Endometrial microvascular endothelial cells (primary cell): ENCODE measurements around the gene TSHZ2. TPM values are rescaled to one million over a fixed set of nuclear protein-coding genes. Genes with fewer than 3 reads are reported as not detected.
"Not testable (repeated sequence)": the region's sequence is repeated elsewhere in the genome, so short reads cannot be mapped to it uniquely, and the experiment has no call there.

Experiments
- in situ Hi-C: cut with HindIII; loops from 2 replicates; pipeline ENCODE4 v1.10.0; 2017; ENCODE audit warnings: low sequenced_read_pairs, low pct_unique_long_range_greater_than_20kb; ENCODE audit errors: inconsistent ontology term
- total RNA-seq: library from RNA; depleted of rRNA; stranded (reverse); fragments of >200 nt; gene quantifications from one replicate; pipeline ENCODE4 v1.2.3, GENCODE V29; 2015; ENCODE audit errors: inconsistent ontology term

TSHZ2 gene
- total RNA-seq, 1 donor from 2014 or later: not detected

- in situ Hi-C loops: no loop called here
Observed at GRCh38 chr20:53297154-53297529, 325.0 kb downstream of the TSHZ2 start.

DNA sequence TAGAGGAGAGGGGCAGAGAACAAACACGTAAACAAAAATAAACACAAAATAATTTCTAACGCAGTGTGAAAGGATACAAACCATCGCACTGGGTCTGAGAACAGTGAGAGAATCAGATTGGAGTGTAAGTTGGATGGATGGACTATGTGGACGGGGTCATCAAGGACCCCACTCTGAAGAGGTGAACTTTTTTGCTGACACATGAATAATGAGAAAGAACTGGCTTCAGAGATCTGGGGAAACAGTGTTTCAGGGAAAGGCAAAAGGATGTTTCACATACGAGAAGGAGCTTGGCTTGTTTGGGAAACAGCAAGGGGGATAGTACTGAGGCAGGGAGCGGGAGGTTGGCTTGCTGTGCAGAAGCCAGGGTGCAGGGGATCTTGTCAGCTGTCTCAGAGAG, 326.1 kb downstream of the TSHZ2 start:
- in situ Hi-C loops: no loop called here

DNA sequence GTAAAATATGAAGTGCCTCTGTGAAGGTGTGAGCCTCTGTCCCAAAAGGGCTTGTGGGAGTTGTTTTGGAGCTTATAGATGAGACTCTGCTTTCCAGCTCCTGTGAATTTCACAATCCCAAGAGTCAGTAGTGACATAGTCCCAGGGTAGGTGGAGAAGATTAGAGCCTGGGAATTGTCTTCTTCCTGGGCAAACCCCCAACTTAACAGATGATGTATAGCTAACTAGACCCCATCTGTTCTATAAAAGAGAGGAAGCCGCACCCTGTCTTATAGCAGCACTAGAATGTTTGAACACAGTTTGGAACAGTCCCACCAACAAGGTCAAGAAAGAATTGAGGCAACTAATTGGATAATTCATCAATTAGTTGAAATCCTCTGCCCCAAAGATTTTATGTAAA, 326.8 kb downstream of the TSHZ2 start:
- in situ Hi-C loops: no loop called here

DNA sequence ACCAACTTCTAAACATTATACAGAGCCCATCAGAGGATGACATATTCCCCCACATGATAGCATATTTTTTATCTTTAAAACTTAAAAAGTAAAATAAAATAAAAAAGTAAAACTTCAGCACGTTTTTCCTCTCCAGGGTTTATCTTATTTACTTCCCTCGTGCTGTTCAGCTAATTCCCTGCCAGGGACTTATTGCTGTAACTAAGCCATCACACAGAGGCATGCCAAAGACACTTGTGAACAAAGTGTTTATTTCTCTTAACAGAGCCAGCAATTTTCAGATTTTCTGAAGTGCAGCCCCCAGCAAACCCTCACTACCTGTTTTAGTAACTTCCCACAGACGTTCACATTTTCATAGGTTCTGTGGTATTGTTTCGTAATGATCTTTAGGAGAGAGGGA, 327.7 kb downstream of the TSHZ2 start:
- in situ Hi-C loops: no loop called here

GRCh38 chr20:53301869-53302268, 329.7 kb downstream of the TSHZ2 start:
- in situ Hi-C loops: no loop called here

DNA sequence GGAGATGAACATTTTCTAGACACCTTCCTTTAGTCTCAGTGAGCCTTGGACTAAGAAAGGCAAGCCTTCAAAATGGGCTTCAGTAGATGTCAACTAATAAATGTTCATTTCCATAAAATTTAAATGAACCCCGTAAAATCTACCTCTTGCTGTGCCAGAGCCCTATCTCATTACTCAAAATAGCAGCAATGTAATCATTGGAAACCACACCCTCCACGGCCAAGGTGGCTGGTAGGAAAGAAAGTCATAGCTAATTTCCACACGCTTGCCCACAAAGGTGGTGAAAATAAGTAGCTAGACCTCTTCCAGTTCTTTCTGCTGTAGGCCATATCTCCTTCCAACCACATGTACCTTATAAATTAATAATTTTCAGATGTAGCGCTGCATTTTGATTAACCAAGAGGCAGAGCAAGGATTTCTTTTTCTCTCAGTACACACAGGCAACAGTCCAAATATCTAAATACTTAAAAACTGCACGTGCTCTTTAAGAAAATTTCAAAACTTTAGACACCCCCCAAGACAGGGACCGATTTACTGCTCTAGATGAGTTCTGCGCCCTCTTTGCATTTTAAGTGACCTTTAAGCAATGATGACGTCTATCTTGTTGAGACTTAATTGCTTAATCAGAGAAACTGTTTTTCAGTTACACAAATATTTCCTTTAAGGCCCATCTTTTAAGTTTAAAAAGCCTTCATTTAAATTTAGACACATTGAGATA, 330.7 kb downstream of the TSHZ2 start:
- in situ Hi-C loops: no loop called here

DNA sequence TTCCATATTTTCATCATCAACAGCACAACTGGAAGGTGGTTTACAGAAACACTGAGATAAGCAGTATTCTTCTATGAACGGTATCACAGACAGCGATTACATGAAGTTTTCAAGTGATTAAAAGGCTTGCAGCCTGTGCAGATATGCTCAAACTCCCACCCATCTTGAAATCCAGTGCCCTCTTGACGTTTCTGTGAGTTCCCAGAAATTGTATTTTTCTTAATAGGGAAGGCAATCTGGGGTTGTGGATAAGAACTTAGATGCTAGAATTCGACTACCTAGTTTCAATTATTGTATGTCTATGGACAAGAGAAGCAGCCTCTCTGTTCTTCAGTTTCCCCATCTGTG, 331.2 kb downstream of the TSHZ2 start:
- in situ Hi-C loops: no loop called here

DNA sequence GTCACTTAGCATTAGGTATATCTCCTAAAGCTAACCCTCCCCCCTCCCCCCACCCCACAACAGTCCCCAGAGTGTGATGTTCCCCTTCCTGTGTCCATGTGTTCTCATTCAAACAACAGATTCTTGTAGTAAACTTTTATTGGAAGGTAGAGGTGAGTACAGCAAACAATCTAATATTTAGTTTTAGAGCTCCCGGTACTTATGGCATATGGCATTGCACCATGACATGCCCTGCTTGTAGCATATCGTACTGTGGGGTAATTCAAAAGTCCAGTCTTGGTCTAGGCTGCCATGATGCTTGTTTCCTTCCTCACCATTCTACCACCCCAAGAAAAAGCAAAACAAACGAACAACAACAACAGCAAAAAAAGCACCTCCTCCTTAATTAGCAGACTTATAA, 332.0 kb downstream of the TSHZ2 start:
- in situ Hi-C loops: no loop called here

DNA sequence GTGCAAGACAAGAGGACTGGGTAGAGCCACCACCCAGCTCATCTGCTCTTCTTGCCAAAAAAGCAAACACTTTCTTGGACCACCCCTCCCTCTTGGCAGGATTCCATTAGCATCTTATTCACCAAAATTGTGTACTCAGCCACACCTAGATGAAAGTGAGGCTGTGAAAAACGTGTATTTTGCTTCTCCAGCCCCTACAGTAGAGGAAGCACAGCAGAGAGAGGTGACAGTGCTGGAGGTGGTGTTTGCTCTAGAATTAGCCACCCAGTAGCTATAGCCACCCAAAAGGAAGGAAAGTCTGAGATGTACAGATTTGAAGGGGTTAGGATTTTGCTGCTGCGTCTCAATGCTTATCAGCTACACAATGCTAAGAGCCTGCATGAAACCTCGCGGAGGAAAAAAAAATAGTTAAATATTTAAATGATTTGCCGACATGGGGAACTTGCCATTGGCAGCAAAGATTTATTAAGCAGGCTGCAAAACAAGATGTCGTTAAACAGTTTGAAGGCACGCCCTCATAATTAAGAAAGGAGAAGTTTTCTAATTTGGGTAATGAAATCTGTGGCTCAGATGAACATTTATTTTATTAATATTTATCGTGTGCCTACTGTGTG, 334.1 kb downstream of the TSHZ2 start:
- in situ Hi-C loops: no loop called here

- in situ Hi-C loops: no loop called here
Observed at GRCh38 chr20:53307964-53308597, 335.9 kb downstream of the TSHZ2 start.

DNA sequence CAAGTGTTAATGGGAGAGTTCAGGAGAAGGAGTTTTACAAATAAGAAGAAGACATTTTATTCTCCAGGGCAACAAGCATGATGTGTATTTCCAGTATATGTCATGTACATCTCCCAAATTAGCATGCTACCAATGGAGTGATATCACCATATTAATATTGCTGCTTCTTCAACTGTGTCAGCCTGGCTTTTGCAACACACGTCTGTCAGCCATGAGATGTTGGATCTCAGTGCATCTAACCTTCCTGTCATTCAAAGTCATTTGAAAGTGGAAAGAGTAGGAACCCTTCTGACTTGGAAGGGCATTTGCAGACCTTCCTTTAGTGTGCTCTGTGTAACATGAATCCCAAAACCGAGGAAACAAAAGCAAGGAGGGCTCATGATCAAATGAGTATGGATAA, 337.4 kb downstream of the TSHZ2 start:
- in situ Hi-C loops: no loop called here

DNA sequence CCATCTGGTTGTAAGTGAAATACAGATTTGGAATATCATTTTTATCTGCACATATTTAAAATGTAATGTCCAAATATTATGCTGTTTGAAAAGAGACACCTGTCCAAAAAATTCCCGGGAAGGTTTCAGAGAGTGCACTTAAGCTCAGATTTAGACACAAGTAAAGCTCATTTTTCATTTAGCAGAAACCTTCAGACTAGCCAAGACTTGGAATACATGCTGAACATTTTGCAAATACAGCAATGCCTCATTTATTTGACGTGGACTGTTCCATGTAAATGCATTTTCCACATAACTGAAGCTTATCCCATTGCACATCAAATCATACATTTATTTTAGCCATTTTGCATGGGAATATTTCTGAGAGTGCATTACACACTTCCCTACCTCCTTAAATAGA, 340.8 kb downstream of the TSHZ2 start:
- in situ Hi-C loops: no loop called here

DNA sequence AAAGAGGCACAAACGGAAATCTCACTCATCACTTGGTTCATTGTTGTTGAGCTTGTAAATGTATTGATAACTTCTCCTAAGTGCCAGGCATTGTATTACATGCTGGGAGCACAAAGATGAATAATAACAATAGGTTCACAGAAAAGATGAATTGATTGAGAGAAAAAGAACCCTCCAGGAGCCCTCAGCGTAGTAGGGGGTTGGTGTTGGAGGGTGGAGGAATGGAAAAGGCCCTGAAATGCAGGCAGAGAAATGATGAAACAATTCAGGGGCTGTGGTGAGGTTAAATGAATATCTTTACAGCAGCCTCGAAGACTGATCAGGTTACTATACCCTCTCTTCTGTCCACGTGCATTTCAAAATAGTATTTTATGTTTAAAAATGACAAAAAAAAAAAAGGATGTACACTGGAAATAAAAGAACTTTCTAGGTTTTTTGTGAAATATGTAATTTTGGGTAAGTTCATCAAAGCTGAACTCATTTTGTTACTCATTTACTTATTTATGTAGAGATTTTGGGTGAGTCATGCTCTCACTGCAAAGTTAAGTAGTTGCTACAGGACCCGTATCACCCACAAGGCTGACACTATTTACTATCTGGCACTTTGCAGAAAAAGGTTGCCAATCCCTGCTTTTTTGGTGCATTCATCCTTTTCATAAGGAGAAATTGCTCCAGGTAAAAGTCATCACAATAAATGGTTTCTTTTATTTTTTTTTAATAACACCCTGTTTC, 344.2 kb downstream of the TSHZ2 start:
- in situ Hi-C loops: no loop called here

- in situ Hi-C loops: no loop called here
Observed at GRCh38 chr20:53319200-53319599, 347.0 kb downstream of the TSHZ2 start.

- in situ Hi-C loops: no loop called here
Observed at GRCh38 chr20:53319716-53320115, 347.6 kb downstream of the TSHZ2 start.

DNA sequence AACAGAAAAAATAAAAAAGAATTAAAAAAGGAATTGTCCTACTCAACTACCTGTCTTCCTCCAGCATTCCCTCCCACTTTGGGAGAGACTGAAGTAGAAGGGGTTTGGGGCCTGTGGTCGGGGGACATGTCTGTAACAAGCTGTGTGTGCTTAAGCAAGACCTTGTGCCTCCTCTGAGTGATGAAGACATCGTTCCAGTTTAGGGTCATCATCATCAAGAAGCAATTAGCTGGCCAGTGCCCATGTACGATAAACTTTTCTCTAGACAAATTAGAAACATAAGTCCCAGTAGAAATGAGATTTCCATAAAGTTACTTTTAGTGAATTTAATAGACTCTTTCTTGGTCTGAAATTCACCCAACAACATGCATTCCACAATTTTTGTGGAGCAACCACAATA, 348.5 kb downstream of the TSHZ2 start:
- in situ Hi-C loops: no loop called here

- in situ Hi-C loops: no loop called here
Observed at GRCh38 chr20:53321596-53321995, 349.4 kb downstream of the TSHZ2 start.

- in situ Hi-C loops: no loop called here
Observed at GRCh38 chr20:53322651-53323050, 350.5 kb downstream of the TSHZ2 start.

DNA sequence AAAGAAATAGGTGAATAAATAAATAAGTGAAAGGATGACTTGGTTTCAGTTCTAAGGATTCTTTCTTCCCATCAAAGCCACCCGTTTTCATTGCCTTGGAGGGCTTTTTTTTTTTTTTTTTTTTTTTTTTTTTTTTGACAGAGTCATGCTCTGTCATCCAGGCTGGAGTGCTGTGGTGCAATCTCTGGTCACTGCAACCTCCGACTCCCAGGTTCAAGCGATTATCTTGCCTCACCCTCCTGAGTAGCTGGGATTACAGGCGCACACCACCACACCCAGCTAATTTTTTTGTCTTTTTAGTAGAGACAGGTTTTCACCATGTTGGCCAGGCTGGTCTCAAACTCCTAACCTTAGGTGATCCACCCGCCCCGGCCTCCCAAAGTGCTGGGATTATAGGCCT, 351.3 kb downstream of the TSHZ2 start:
- in situ Hi-C loops: not testable (repeated sequence)

DNA sequence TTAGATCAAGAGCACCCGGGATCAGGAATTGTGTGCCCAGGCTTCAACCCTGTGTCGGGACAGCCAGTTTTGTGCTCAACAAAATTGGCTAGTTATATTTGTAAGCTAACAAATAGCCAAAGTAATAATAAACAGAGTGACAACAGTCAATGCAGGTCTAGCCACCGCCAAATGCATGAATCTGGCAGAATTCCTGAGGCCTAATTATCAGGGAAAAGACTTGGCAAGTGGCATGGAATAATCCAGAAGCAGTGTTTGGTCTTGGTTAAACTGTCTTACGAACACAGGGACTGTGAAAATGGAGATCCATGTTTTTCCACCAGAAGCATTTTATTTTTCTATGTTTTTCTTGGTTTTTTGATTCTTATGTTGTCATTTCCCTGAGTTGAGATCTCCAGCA, 352.7 kb downstream of the TSHZ2 start:
- in situ Hi-C loops: no loop called here
